AG04450 (cell line): ENCODE measurements around the gene TBC1D8. TPM values are rescaled to one million over a fixed set of nuclear protein-coding genes. Genes with fewer than 3 reads are reported as not detected.

ENCODE experiments used
- CTCF ChIA-PET: fragments of 300-600, 350-600 bp; formaldehyde crosslinking; extraction: SDS; loops from one replicate; lab custom pipeline; 2022; ENCODE audit warnings: antibody characterized with exemption, inconsistent platforms; lab: Charles Lee
- POLR2A ChIA-PET: fragments of 350-600 bp; formaldehyde crosslinking; extraction: SDS; loops from one replicate; lab custom pipeline; 2021; ENCODE audit warnings: antibody characterized with exemption, inconsistent platforms; lab: Yijun Ruan, JAX
- DNase-seq: peaks from one replicate; pipeline ENCODE4 v3.0.0-alpha.2; 2011; ENCODE audit warnings: low read depth, low spot score
- H3K27ac ChIP-seq: one replicate; pipeline ENCODE4 v1.5.1; 2012; ENCODE audit warnings: low read depth, low read length, control low read depth
- H3K27me3 ChIP-seq: one replicate; pipeline ENCODE4 v1.6.0; 2012; ENCODE audit warnings: low read length; ENCODE audit not compliant: control insufficient read depth, insufficient read depth
- H3K4me3 ChIP-seq: 2 replicates; pipeline ENCODE4 v1.5.1; 2011; ENCODE audit warnings: mild to moderate bottlenecking, low read depth, low read length, control low read depth
- H3K9me3 ChIP-seq: 2 replicates; pipeline ENCODE4 v1.5.1; 2012; ENCODE audit warnings: low read length; ENCODE audit not compliant: control insufficient read depth, insufficient read depth
- polyA plus RNA-seq: library from polyadenylated mRNA; depleted of rRNA; stranded (reverse); fragments of >200 nt; gene quantifications from 2 replicates; pipeline ENCODE4 v1.2.3, GENCODE V29; 2011
- TF ChIP-seq, protein P1 (sequence below): IDR thresholded peaks from 2 replicates; pipeline ENCODE4 v1.5.1; 2011; ENCODE audit warnings: low read depth, low read length, control low read depth, inconsistent platforms

TBC1D8 gene
- polyA plus RNA-seq, 1 experiment = 2.5 TPM

GRCh38 chr2:101140978-101141655 lies 10.1 kb downstream of the TBC1D8 start:
- no peak overlapping the region for H3K4me3 ChIP-seq
- ChIA-PET CTCF (interaction anchor here (0.9 kb wide), 1 partner anchor 105 kb away, joined by 3 read pairs; no protein-coding TSS in a partner anchor), POLR2A (interaction anchor here (0.5 kb wide), 1 partner anchor 85 kb away, joined by 4 read pairs; no protein-coding TSS in a partner anchor)
- no peak for DNase-seq
- H3K27me3 ChIP-seq = peaks cover 11% of the 10 kb centered on the region
- TF ChIP-seq, protein P1, sequence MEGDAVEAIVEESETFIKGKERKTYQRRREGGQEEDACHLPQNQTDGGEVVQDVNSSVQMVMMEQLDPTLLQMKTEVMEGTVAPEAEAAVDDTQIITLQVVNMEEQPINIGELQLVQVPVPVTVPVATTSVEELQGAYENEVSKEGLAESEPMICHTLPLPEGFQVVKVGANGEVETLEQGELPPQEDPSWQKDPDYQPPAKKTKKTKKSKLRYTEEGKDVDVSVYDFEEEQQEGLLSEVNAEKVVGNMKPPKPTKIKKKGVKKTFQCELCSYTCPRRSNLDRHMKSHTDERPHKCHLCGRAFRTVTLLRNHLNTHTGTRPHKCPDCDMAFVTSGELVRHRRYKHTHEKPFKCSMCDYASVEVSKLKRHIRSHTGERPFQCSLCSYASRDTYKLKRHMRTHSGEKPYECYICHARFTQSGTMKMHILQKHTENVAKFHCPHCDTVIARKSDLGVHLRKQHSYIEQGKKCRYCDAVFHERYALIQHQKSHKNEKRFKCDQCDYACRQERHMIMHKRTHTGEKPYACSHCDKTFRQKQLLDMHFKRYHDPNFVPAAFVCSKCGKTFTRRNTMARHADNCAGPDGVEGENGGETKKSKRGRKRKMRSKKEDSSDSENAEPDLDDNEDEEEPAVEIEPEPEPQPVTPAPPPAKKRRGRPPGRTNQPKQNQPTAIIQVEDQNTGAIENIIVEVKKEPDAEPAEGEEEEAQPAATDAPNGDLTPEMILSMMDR = no peak
- no peak overlapping the region for H3K27ac ChIP-seq
- no peaks in the 10 kb centered on the region for H3K9me3 ChIP-seq

GRCh38 chr2:101140237-101140636 lies 10.9 kb downstream of the TBC1D8 start:
- Histone ChIP-seq H3K9me3 (no peaks in the 10 kb centered on the region), H3K4me3 (no peak overlapping the region), H3K27ac (no peak overlapping the region), H3K27me3 (peaks cover 10% of the 10 kb centered on the region)
- CTCF ChIA-PET = interaction anchor here (0.5 to 0.9 kb wide), 2 partner anchors 65 to 104 kb away, joined by 3 read pairs; no protein-coding TSS in a partner anchor
- POLR2A ChIA-PET = interaction anchor here (0.5 kb wide), 1 partner anchor 84 kb away, joined by 4 read pairs; no protein-coding TSS in a partner anchor
- TF ChIP-seq, protein P1 = no peak
- no peak for DNase-seq

- POLR2A ChIA-PET = no interaction called here
Measured at GRCh38 chr2:101139495-101139894, 11.7 kb downstream of the TBC1D8 start.

DNA sequence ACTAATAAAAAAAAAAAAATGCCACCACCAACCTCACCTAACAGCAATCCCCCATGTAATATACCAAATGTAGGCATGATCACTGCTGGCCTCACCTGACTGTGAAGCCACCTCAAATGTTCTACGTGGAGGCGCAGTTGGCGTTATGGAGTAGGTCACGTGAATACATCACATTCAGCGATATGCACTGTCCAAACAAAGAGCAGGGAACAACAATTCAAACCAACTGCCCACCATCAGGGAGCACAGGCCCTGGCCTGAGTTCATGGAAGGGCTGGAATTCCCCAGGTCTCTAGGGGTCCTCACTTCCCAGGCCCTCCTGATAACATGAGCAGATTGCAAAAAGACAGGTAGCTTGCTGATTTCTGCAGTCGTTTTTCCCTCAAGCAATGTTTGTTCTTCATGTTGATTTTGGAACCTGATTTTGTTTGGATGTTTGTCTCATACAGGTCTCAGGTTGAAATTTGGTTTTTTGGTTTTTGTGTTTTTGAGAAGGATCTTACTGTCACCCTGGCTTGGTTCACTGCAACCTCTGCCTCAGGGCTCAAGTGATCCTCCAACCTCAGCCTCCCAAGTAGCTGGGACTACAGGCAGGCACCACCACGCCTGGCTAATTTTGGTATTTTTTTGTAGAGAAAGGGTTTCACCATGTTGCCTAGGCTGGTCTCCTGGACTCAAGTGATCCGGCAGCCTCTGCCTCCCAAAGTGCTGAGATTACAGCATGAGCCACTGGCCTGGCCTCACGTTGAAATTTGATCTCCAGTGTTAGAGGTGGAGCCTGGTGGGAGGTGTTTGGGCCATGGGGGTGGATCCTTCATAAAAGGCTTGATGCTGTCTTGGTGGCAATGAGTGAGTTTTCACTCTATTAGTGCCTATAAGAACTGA lies 15.5 kb downstream of the TBC1D8 start:
- Histone ChIP-seq H3K27me3 (peaks cover 10% of the 10 kb centered on the region), H3K9me3 (no peaks in the 10 kb centered on the region), H3K4me3 (no peak overlapping the region), H3K27ac (no peak overlapping the region)
- CTCF ChIA-PET = interaction anchor here (1.4 kb wide), 1 partner anchor 70 kb away, joined by 3 read pairs; no protein-coding TSS in a partner anchor
- POLR2A ChIA-PET = no interaction called here
- no peak for DNase-seq
- TF ChIP-seq, protein P1 = no peak

More at GRCh38 chr2:101139495-101139894, 11.7 kb downstream of the TBC1D8 start:
- Histone ChIP-seq H3K9me3 (no peaks in the 10 kb centered on the region), H3K4me3 (no peak overlapping the region), H3K27ac (no peak overlapping the region), H3K27me3 (peaks cover 10% of the 10 kb centered on the region)
- CTCF ChIA-PET = interaction anchor here (0.8 kb wide), 1 partner anchor 49 kb away, joined by 4 read pairs; no protein-coding TSS in a partner anchor
- DNase-seq = no peak
- TF ChIP-seq, protein P1 = no peak
